ENCODE measurements around the gene IQSEC2. TPM values are rescaled to one million over a fixed set of nuclear protein-coding genes. Genes with fewer than 3 reads are reported as not detected.

IQSEC2 gene
- total RNA-seq, 4 donors from 2014 or later: 12.2 to 14.8 (median 14.0) TPM

DNA sequence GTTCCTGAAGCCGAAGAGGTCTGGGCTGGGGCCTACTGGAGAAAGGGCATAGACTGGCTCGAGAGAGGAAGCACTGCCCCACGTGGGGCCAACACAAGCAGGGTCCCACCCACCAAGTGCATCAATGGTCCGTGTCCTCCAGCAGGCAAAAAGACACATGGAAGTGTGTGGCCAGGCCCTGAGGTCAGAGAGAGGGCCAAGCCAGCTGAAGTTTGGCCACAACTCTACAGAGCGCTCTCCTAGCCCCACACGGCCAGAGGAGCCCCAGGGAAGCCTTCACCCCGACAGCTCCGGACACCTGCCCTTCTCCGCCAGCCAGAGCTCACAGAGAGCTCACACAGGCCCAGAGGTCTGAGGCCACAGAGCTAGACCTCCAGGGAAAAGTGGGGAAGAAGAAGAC is 47.8 kb downstream of the IQSEC2 start:
- TF ChIP-seq, protein P1, sequence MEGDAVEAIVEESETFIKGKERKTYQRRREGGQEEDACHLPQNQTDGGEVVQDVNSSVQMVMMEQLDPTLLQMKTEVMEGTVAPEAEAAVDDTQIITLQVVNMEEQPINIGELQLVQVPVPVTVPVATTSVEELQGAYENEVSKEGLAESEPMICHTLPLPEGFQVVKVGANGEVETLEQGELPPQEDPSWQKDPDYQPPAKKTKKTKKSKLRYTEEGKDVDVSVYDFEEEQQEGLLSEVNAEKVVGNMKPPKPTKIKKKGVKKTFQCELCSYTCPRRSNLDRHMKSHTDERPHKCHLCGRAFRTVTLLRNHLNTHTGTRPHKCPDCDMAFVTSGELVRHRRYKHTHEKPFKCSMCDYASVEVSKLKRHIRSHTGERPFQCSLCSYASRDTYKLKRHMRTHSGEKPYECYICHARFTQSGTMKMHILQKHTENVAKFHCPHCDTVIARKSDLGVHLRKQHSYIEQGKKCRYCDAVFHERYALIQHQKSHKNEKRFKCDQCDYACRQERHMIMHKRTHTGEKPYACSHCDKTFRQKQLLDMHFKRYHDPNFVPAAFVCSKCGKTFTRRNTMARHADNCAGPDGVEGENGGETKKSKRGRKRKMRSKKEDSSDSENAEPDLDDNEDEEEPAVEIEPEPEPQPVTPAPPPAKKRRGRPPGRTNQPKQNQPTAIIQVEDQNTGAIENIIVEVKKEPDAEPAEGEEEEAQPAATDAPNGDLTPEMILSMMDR (IDR thresholded peaks at IDR 0.05): no peak
- ATAC-seq (ENCODE audit: low FRiP score): no peak
- DNase-seq (ENCODE audit: low spot score): no peak

DNA sequence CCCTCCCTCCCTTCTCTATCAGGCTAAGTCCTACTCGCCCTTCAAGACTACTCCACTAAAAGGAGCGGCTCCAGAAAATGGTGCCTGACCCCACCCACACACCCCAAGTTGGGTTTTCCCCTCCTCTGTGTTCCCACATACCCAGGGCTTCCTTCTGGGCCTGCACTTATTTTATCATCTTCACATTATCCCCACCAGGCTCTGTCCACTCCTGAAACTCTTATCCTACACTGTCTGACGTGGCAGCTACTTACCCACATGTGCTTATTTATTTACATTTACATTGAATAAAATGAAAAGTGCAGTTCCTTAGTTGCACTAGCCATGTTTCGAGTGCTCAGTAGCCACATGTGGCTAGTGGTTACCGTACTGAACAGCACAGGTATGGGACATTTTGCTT is 51.3 kb downstream of the IQSEC2 start:
- DNase-seq (ENCODE audit: low spot score): no peak
- ATAC-seq (ENCODE audit: low FRiP score): no peak
- TF ChIP-seq, protein P1 (IDR thresholded peaks at IDR 0.05): no peak

DNA sequence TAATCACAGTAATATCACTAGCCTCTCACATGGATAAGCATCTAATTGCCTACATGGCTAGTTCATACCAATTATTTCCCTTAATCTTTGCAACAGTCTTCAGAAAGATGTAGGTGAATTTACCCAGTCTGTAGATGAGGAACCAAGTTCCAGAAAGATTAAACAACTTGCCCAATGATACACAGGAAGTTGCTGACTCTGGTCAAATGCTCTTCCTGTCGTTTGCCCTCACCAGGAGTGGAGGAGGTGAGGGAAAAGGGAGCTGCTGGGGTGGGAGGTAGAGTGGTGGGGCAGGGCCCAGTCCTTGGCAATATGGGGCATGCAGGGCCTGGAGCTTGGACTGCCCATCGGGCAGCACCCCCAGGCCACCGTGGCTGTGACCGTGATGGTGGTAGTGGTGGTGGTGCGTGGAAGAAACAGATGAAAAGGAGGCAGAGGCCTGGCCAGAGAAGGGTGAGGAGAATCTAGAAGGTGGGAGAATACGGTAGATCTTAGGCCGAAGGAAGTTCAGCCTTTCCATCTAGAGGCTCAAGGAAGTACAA is 54.1 kb downstream of the IQSEC2 start:
- ATAC-seq (ENCODE audit: low FRiP score) (no peak), DNase-seq (ENCODE audit: low spot score) (no peak)
- TF ChIP-seq, protein P1 (IDR thresholded peaks at IDR 0.05): no peak

DNA sequence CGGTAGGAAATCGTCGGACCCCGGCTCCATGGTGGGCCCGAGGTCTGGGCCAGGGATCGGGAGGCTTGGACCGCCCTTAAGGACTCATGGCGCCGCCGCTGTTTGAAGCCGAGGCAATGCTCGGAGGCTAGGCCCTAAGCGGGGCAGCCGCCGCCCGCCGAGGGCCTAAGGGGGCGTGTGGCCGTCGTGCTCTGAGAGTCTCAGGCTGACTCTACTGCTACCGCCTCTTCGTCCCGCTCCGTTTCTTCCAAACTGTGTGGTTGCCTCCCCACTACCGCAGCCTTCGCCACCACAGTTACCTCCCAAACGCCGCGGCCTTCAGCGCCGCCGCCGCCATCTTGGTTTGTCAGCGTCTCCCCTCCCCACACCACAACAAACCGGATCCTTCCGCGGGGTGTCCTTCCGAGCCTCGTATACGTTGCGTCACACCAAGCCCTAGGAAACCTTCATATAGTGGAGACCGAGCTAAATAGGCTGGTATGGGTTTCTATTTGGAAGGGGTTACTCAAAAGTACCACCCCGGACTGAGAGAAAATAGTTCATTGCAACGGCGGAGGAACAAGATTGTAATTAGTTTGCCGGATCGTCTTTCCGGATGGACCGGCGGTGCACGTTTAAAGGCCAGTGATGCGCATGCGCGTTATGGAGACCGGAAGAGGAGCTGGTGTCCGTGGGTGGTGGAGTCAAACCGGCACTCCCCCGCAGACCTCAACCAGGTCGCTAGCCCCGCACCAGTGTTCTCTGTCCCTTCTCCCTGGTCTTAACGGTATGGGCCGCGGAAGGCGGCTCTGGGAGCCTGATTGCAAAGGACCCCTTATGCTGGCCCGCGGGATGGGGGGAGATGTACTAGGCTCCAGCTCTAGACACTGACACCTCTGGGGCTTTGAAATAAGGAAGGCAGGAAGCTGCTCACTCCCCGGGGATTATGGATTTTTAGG is 56.3 kb downstream of the IQSEC2 start, which contains the start of gene KDM5C:
TSS of gene KDM5C (minus strand) at position 348 of the 938 bp plus-strand sequence. CDS start at position 30, 318 bp downstream.
- peak; percentile 87 for ATAC-seq (ENCODE audit: low FRiP score)
- TF ChIP-seq, protein P1 (IDR thresholded peaks at IDR 0.05): no peak
- peak; percentile 78 for DNase-seq (ENCODE audit: low spot score)

DNA sequence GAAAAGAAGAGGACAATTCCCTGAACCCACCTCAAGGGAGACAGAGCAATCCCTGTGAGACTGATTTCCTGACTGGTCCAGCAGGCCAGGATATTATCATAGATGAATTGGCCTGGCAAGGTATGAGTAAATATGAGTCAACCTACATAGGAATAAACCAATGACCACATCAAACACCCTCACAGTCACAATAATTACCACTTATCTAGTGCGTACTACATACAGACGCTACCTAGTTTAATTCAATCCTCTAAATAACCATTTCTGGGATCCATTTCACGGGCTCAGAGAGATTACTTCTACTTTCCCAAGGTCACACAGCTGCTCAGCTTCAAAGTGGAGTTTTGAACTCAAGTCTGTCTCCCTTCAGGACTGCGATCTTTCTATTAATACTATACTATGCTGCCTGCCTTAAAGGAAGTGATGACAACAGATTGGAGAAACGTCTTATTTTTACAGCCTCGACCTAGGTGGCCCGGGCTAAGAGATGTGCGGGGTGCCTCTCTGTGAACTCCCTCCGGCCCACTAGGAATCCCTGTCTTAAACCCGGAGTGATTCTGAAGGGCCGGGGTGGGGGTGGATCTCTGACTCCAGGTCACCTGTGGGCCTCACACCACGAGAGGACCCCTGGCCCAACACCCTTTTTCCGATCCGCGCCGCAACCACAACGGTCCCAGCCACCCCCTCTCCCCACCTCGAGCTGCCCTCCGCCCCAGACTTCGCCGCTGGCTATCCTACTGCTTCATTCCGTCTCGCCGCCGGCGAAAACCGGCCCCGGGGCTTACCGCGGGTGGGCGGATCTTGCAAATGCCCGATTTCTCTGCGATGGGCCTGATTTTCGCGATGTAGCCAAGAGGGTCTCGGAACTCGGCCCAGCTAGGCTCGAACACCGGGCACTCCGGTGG is 57.2 kb downstream of the IQSEC2 start:
- TF ChIP-seq, protein P1 (IDR thresholded peaks at IDR 0.05): no peak
- ATAC-seq (ENCODE audit: low FRiP score) (peak; percentile 45), DNase-seq (ENCODE audit: low spot score) (no peak)

DNA sequence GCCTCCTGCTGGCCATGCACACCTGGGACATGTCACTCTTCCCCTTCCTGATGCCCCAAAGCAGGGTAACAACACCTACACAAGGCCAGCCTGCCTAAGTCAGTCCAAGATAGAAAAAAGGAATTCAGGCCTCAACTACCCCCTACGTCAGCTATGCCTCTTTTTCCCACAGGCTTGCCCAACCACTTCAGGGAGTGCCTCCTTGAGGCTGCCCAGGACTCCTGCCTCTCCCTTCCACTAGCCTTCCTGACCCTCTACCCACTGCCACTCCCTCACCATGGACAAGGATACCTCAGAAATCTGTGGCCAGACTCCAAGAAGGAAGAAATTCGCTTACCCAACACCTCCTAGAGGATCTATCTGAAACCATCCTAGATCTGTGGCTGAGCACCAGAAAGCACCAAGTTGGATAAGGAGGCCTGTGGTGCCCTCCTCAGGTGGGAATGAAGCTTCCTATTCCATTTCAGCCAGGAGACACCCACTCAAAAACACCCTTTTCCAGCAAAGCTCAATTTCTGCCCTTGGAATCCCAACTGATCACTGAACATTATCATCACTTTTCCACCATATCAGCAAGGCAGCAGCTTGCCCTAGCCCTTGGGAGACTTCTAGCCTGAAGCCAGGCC is 58.2 kb downstream of the IQSEC2 start:
- no peak for DNase-seq (ENCODE audit: low spot score)
- ATAC-seq (ENCODE audit: low FRiP score): no peak

More for the DNA sequence above, 58.2 kb downstream of the IQSEC2 start:
- TF ChIP-seq, protein P1 (IDR thresholded peaks at IDR 0.05): no peak

Data from omental fat pad (tissue), 4 donors.